ENCODE measurements around the gene TNS1.

TNS1 gene

GRCh38 chr2:218017211-218018053 is 14.6 kb upstream of the TNS1 start:
- TF ChIP-seq EZH2phosphoT487 (IDR thresholded peaks at IDR 0.05; ENCODE audit: borderline replicate concordance) (no peak), CTCF (conservative IDR thresholded peaks at IDR 0.05; ENCODE audit: low read length) (no peak)
- no peaks in the 10 kb centered on the region for H3K9me3 ChIP-seq (ENCODE audit: insufficient read depth, low read depth, low read length)
- no peaks in the 10 kb centered on the region for H3K9me2 ChIP-seq (replicated peaks; ENCODE audit: low read depth, low read length)
- H4K20me1 ChIP-seq (ENCODE audit: insufficient read depth, low read length, poor library complexity, severe bottlenecking): no peaks in the 10 kb centered on the region
- H3K4me1 ChIP-seq (ENCODE audit: insufficient read depth, low read length, poor library complexity, severe bottlenecking): peaks cover 43% of the 10 kb centered on the region
- H2AFZ ChIP-seq (ENCODE audit: low read length): no peak overlapping the region
- no peaks in the 10 kb centered on the region for H3K79me2 ChIP-seq (ENCODE audit: insufficient read depth, low read length)
- H3K4me2 ChIP-seq (ENCODE audit: low read depth, low read length, poor library complexity, severe bottlenecking): no peak overlapping the region
- no peak overlapping the region for H3K9ac ChIP-seq (ENCODE audit: low read depth, low read length, poor library complexity, severe bottlenecking)
- H3K4me3 ChIP-seq (ENCODE audit: low read length, poor library complexity, severe bottlenecking): no peak overlapping the region
- no peaks in the 10 kb centered on the region for H3K27me3 ChIP-seq (ENCODE audit: insufficient read depth, low read length, poor library complexity, severe bottlenecking)
- H3F3A ChIP-seq (ENCODE audit: low read depth): no peaks in the 10 kb centered on the region
- H3K36me3 ChIP-seq (ENCODE audit: insufficient read depth, low read length): no peaks in the 10 kb centered on the region

- H3K4me3 ChIP-seq (ENCODE audit: low read length, poor library complexity, severe bottlenecking): no peak overlapping the region
- no peaks in the 10 kb centered on the region for H3K36me3 ChIP-seq (ENCODE audit: insufficient read depth, low read length)
- H3K9me3 ChIP-seq (ENCODE audit: insufficient read depth, low read depth, low read length): no peaks in the 10 kb centered on the region
- no peaks in the 10 kb centered on the region for H3K9me2 ChIP-seq (replicated peaks; ENCODE audit: low read depth, low read length)
- H3K9ac ChIP-seq (ENCODE audit: low read depth, low read length, poor library complexity, severe bottlenecking): no peak overlapping the region
- no peak overlapping the region for H2AFZ ChIP-seq (ENCODE audit: low read length)
- H3K4me1 ChIP-seq (ENCODE audit: insufficient read depth, low read length, poor library complexity, severe bottlenecking): peaks cover 43% of the 10 kb centered on the region
- no peaks in the 10 kb centered on the region for H3K79me2 ChIP-seq (ENCODE audit: insufficient read depth, low read length)
- TF ChIP-seq CTCF (conservative IDR thresholded peaks at IDR 0.05; ENCODE audit: low read length): no peak
- no peak for TF ChIP-seq EZH2phosphoT487 (IDR thresholded peaks at IDR 0.05; ENCODE audit: borderline replicate concordance)
- no peak overlapping the region for H3K4me2 ChIP-seq (ENCODE audit: low read depth, low read length, poor library complexity, severe bottlenecking)
- no peaks in the 10 kb centered on the region for H3F3A ChIP-seq (ENCODE audit: low read depth)
- no peaks in the 10 kb centered on the region for H3K27me3 ChIP-seq (ENCODE audit: insufficient read depth, low read length, poor library complexity, severe bottlenecking)
- H4K20me1 ChIP-seq (ENCODE audit: insufficient read depth, low read length, poor library complexity, severe bottlenecking): no peaks in the 10 kb centered on the region
Measured at GRCh38 chr2:218016810-218017209, 14.0 kb upstream of the TNS1 start.

GRCh38 chr2:218015586-218016521 is 13.1 kb upstream of the TNS1 start:
- Histone ChIP-seq H3K36me3 (ENCODE audit: insufficient read depth, low read length) (no peaks in the 10 kb centered on the region), H3K4me2 (ENCODE audit: low read depth, low read length, poor library complexity, severe bottlenecking) (no peak overlapping the region), H4K20me1 (ENCODE audit: insufficient read depth, low read length, poor library complexity, severe bottlenecking) (no peaks in the 10 kb centered on the region), H2AFZ (ENCODE audit: low read length) (no peak overlapping the region), H3K9me2 (replicated peaks; ENCODE audit: low read depth, low read length) (no peaks in the 10 kb centered on the region), H3K9ac (ENCODE audit: low read depth, low read length, poor library complexity, severe bottlenecking) (no peak overlapping the region), H3K4me3 (ENCODE audit: low read length, poor library complexity, severe bottlenecking) (no peak overlapping the region), H3K27me3 (ENCODE audit: insufficient read depth, low read length, poor library complexity, severe bottlenecking) (no peaks in the 10 kb centered on the region), H3F3A (ENCODE audit: low read depth) (no peaks in the 10 kb centered on the region), H3K79me2 (ENCODE audit: insufficient read depth, low read length) (no peaks in the 10 kb centered on the region), H3K9me3 (ENCODE audit: insufficient read depth, low read depth, low read length) (no peaks in the 10 kb centered on the region), H3K4me1 (ENCODE audit: insufficient read depth, low read length, poor library complexity, severe bottlenecking) (peaks cover 43% of the 10 kb centered on the region)
- TF ChIP-seq CTCF (conservative IDR thresholded peaks at IDR 0.05; ENCODE audit: low read length): no peak
- TF ChIP-seq EZH2phosphoT487 (IDR thresholded peaks at IDR 0.05; ENCODE audit: borderline replicate concordance): no peak

All from Loucy (cell line).